Right lobe of liver (tissue), 6 donors: ENCODE results near the gene ZC3H6. TPM values are rescaled to one million over a fixed set of nuclear protein-coding genes. Genes with fewer than 3 reads are reported as not detected.
"Not testable (repeated sequence)": the region's sequence is repeated elsewhere in the genome, so short reads cannot be mapped to it uniquely, and the experiment has no call there.

Experiments
- ATAC-seq, 4 donors: fragments of 200-7000 bp; cut with Tn5 transposase; one replicate each; pipeline ENCODE4 v1.9.1; 2020; ENCODE audit warnings: mild to moderate bottlenecking in 4 of 4, moderate library complexity in 4 of 4
- DNase-seq, 3 donors: peaks; one replicate each; pipeline ENCODE4 v3.0.0-alpha.2; 2020
- H3K27ac ChIP-seq, 3 donors: fragments of 200-600 bp; one replicate each; pipeline ENCODE4 v1.8.0; 2022
- H3K27me3 ChIP-seq, 2 donors: fragments of 200-600 bp; one replicate each; pipeline ENCODE4 v1.8.0; 2022
- H3K36me3 ChIP-seq, 4 donors: fragments of 200-600 bp; sonication (generic) in 1 of 4; one replicate each; pipeline versions ENCODE4 v1.5.1 to v1.8.0; 2017 to 2022; ENCODE audit warnings: control low read depth in 1 of 4
- H3K4me1 ChIP-seq, 4 donors: fragments of 200-600 bp; sonication (generic) in 1 of 4; one replicate each; pipeline versions ENCODE4 v1.5.1 to v1.8.0; 2017 to 2022; ENCODE audit warnings: control low read depth in 1 of 4
- H3K4me3 ChIP-seq, 3 donors: fragments of 200-600 bp; one replicate each; pipeline ENCODE4 v1.8.0; 2022
- H3K9me3 ChIP-seq, 4 donors: fragments of 200-600 bp; sonication (generic) in 1 of 4; one replicate each; pipeline versions ENCODE4 v1.5.1 to v1.8.0; 2017 to 2022; ENCODE audit warnings: control low read depth in 1 of 4
- CTCF ChIP-seq, 4 donors: fragments of 200-600 bp in 3 of 4; fragments of 450-650 bp in 1 of 4; IDR thresholded peaks; one replicate each; pipeline versions ENCODE4 v1.5.1 to v1.8.0; 2016 to 2022; ENCODE audit warnings: antibody characterized with exemption in 4 of 4, mild to moderate bottlenecking in 2 of 4
- POLR2A ChIP-seq: fragments of 450-650 bp; IDR thresholded peaks from one replicate; pipeline ENCODE4 v1.6.1; 2017; ENCODE audit warnings: antibody characterized with exemption, mild to moderate bottlenecking
- WGBS: methylation state at CpG from one replicate; pipeline ENCODE4 v1.1.6; 2018; ENCODE audit warnings: low coverage, low lambda C conversion rate; ENCODE audit not compliant: insufficient coverage; ENCODE audit errors: missing lambda C conversion rate; 5-methylcytosine and 5-hydroxymethylcytosine counted together
- intact Hi-C, 2 donors: fragments of 100-400 bp; cut with DNase I; formaldehyde crosslinking; loops; one replicate each; pipeline versions ENCODE4 v1.11.2 to v1.14.1; 2022
- total RNA-seq, 6 experiments: library from RNA; depleted of rRNA in 2 of 6; stranded (reverse); fragments of >200 nt in 2 of 6; fragmentation: NEBNext Ultra II Directional in 3 of 6; extraction: Animal tissue kit (Norgen Biotek cat#: 25700) in 3 of 6; gene quantifications; one replicate each; pipeline versions ENCODE4 v1.1.0 to v1.2.4, GENCODE V29; 2016 to 2023
- donor health status: DM: no; HTN: yes; CAD: no.
- donor health status: DM: no; HTN: no; CAD: no.
- donor health status: DM: no; HTN: no; CAD: no.
- donor health status: DM: no; HTN: yes; CAD: no.
- donor health status: DM: no; HTN: yes; CAD: no.

ZC3H6 gene
- total RNA-seq, 6 experiments from 2014 or later = 1.2 to 4.3 (median 2.5) TPM

- DNase-seq (no peak), ATAC-seq (no peak)
- H3K27ac ChIP-seq = peak overlapping the region in 2 of 3 donors; percentile 22 to 32
- no peaks in the 10 kb centered on the region for H3K36me3 ChIP-seq
- intact Hi-C loops = no loop called here
- no peak for TF ChIP-seq CTCF (IDR thresholded peaks at IDR 0.05)
- no peak for TF ChIP-seq POLR2A
- H3K4me3 ChIP-seq = no peak overlapping the region
- peaks cover 0 to 23% (median 3%) of the 10 kb centered on the region in 4 donors for H3K4me1 ChIP-seq
- WGBS = 42% methylated on average over 5 of the region's 5 CpGs
- no peaks in the 10 kb centered on the region for H3K9me3 ChIP-seq
- no peaks in the 10 kb centered on the region for H3K27me3 ChIP-seq
Observed at GRCh38 chr2:112277596-112278220, 2.3 kb downstream of the ZC3H6 start.

GRCh38 chr2:112282066-112282465 lies 6.7 kb downstream of the ZC3H6 start:
- ATAC-seq = peak; percentile 57 to 76 (median 72)
- H3K36me3 ChIP-seq, DNase-seq, H3K4me3 ChIP-seq, intact Hi-C loops, H3K9me3 ChIP-seq, H3K27me3 ChIP-seq: not testable (repeated sequence)
- Histone ChIP-seq H3K4me1 (peaks cover 0 to 37% (median 7%) of the 10 kb centered on the region in 4 donors), H3K27ac (peak overlapping the region in 2 of 3 donors; percentile 28 to 75)
- WGBS = 24% methylated on average over 3 of the region's 4 CpGs

GRCh38 chr2:112283535-112283934 lies 8.1 kb downstream of the ZC3H6 start:
- peak overlapping the region in 2 of 3 donors; percentile 31 to 75 for H3K27ac ChIP-seq
- H3K4me1 ChIP-seq = peaks cover 0 to 28% (median 4%) of the 10 kb centered on the region in 4 donors
- intact Hi-C loops, DNase-seq, H3K9me3 ChIP-seq, H3K27me3 ChIP-seq, H3K4me3 ChIP-seq, H3K36me3 ChIP-seq: not testable (repeated sequence)
- WGBS = 25% methylated on average over 2 of the region's 2 CpGs
- ATAC-seq = peak in 3 of 4 donors; percentile 33 to 62 (median 34)

GRCh38 chr2:112290088-112290487 lies 14.7 kb downstream of the ZC3H6 start:
- DNase-seq (no peak), ATAC-seq (no peak)
- WGBS = 81% methylated on average over 3 of the region's 3 CpGs

GRCh38 chr2:112290648-112291047 lies 15.3 kb downstream of the ZC3H6 start:
- peaks cover 0 to 8% (median 2%) of the 10 kb centered on the region in 4 donors for H3K4me1 ChIP-seq
- no peak for DNase-seq
- no peaks in the 10 kb centered on the region for H3K27me3 ChIP-seq
- intact Hi-C loops = no loop called here
- no peak for TF ChIP-seq CTCF (IDR thresholded peaks at IDR 0.05)
- no peak for TF ChIP-seq POLR2A
- H3K9me3 ChIP-seq = no peaks in the 10 kb centered on the region
- WGBS = 39% methylated on average over 1 of the region's 1 CpG
- ATAC-seq = peak; percentile 63 to 77 (median 66)
- H3K27ac ChIP-seq = no peak overlapping the region
- no peaks in the 10 kb centered on the region for H3K36me3 ChIP-seq
- no peak overlapping the region for H3K4me3 ChIP-seq

More at GRCh38 chr2:112290088-112290487, 14.7 kb downstream of the ZC3H6 start:
- no peaks in the 10 kb centered on the region for H3K9me3 ChIP-seq
- no peak overlapping the region for H3K4me3 ChIP-seq
- H3K27me3 ChIP-seq = no peaks in the 10 kb centered on the region
- intact Hi-C loops = no loop called here
- H3K27ac ChIP-seq = peak overlapping the region in 1 of 3 donors; percentile 11
- H3K4me1 ChIP-seq = peaks cover 0 to 8% (median 2%) of the 10 kb centered on the region in 4 donors
- TF ChIP-seq CTCF (IDR thresholded peaks at IDR 0.05) = no peak
- no peak for TF ChIP-seq POLR2A
- no peaks in the 10 kb centered on the region for H3K36me3 ChIP-seq
